Measurements from ENCODE around the gene LIX1. TPM values are rescaled to one million over a fixed set of nuclear protein-coding genes. Genes with fewer than 3 reads are reported as not detected.

LIX1 gene
- total RNA-seq, 1 donor from 2014 or later, result 0.59 TPM

DNA sequence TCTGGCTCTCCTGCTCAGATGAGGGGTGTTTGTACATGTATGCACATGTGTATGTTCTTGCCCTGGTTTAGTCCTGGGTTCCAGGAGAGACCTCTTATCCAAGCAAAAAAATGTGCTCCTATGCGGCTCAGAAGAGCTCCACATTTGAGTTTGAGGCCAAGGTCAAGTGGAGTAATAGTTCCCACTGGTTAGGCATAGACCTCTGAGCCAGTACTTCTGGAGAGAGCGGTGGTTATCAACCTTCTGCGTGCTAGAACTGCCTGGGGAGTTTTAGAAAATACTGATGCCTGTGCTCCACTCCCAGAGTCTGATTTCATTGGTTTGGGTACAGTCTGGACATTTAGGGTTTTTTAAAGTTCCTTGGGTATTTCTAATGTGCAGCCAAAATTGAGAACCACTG is 51.5 kb downstream of the LIX1 start:
- Mint-ChIP-seq H3K36me3 (ENCODE audit: low read depth, unreplicated experiment) (no peaks in the 10 kb centered on the region), H3K4me1 (ENCODE audit: low read depth, unreplicated experiment) (no peaks in the 10 kb centered on the region), H3K27me3 (ENCODE audit: low read depth, unreplicated experiment) (peaks cover 1% of the 10 kb centered on the region), H3K4me3 (ENCODE audit: unreplicated experiment) (no peak overlapping the region), H3K27ac (ENCODE audit: unreplicated experiment) (no peak overlapping the region), H3K9me3 (ENCODE audit: unreplicated experiment) (no peaks in the 10 kb centered on the region)
- no peaks in the 10 kb centered on the region for H3K9me3 ChIP-seq (ENCODE audit: insufficient read depth, low read depth, low read length)
- no peak overlapping the region for H2AFZ ChIP-seq (ENCODE audit: low read depth, low read length)
- H3K27me3 ChIP-seq (ENCODE audit: insufficient read depth, low read length), result no peaks in the 10 kb centered on the region
- no peak overlapping the region for H3K27ac ChIP-seq (ENCODE audit: low read depth, low read length)
- H4K20me1 ChIP-seq (ENCODE audit: insufficient read depth, low read length), result no peaks in the 10 kb centered on the region
- DNase-seq (ENCODE audit: low read depth) (no peak), FAIRE-seq (no peak)
- no peak overlapping the region for H3K9ac ChIP-seq (ENCODE audit: low read length)
- H3K36me3 ChIP-seq (ENCODE audit: insufficient read depth, low read length), result no peaks in the 10 kb centered on the region
- no peaks in the 10 kb centered on the region for H3K4me1 ChIP-seq (ENCODE audit: insufficient read depth, low read length)
- TF ChIP-seq EZH2 (IDR thresholded peaks at IDR 0.05; ENCODE audit: insufficient read depth, low read length) (no peak), CTCF (IDR thresholded peaks at IDR 0.05; ENCODE audit: insufficient read depth, low read depth, low read length) (no peak)
- no peak overlapping the region for H3K4me2 ChIP-seq (ENCODE audit: low read length)
- H3K4me3 ChIP-seq (ENCODE audit: insufficient read depth, low read depth, low read length), result no peak overlapping the region
- no peaks in the 10 kb centered on the region for H3K79me2 ChIP-seq (ENCODE audit: insufficient read depth, low read length)

GRCh38 chr5:97089149-97089801 is 53.1 kb downstream of the LIX1 start:
- H2AFZ ChIP-seq (ENCODE audit: low read depth, low read length), result no peak overlapping the region

More at GRCh38 chr5:97089149-97089801, 53.1 kb downstream of the LIX1 start:
- Mint-ChIP-seq H3K4me1 (ENCODE audit: low read depth, unreplicated experiment) (no peaks in the 10 kb centered on the region), H3K36me3 (ENCODE audit: low read depth, unreplicated experiment) (no peaks in the 10 kb centered on the region), H3K9me3 (ENCODE audit: unreplicated experiment) (peaks cover 6% of the 10 kb centered on the region), H3K27ac (ENCODE audit: unreplicated experiment) (no peak overlapping the region), H3K27me3 (ENCODE audit: low read depth, unreplicated experiment) (peaks cover 1% of the 10 kb centered on the region), H3K4me3 (ENCODE audit: unreplicated experiment) (no peak overlapping the region)
- Histone ChIP-seq H3K4me1 (ENCODE audit: insufficient read depth, low read length) (no peaks in the 10 kb centered on the region), H3K27me3 (ENCODE audit: insufficient read depth, low read length) (no peaks in the 10 kb centered on the region), H3K36me3 (ENCODE audit: insufficient read depth, low read length) (no peaks in the 10 kb centered on the region), H3K9me3 (ENCODE audit: insufficient read depth, low read depth, low read length) (no peaks in the 10 kb centered on the region), H3K9ac (ENCODE audit: low read length) (no peak overlapping the region), H3K79me2 (ENCODE audit: insufficient read depth, low read length) (no peaks in the 10 kb centered on the region), H3K4me3 (ENCODE audit: insufficient read depth, low read depth, low read length) (no peak overlapping the region), H4K20me1 (ENCODE audit: insufficient read depth, low read length) (no peaks in the 10 kb centered on the region), H3K4me2 (ENCODE audit: low read length) (no peak overlapping the region), H3K27ac (ENCODE audit: low read depth, low read length) (no peak overlapping the region)
- FAIRE-seq, result no peak
- DNase-seq (ENCODE audit: low read depth), result no peak
- no peak for TF ChIP-seq EZH2 (IDR thresholded peaks at IDR 0.05; ENCODE audit: insufficient read depth, low read length)
- no peak for TF ChIP-seq CTCF (IDR thresholded peaks at IDR 0.05; ENCODE audit: insufficient read depth, low read depth, low read length)

Data from astrocyte (in vitro differentiated cells and primary cell).